Neuronal stem cell (in vitro differentiated cells): ENCODE results near the gene TMEM74B.

Experiments used
- DNase-seq: peaks from one replicate; pipeline ENCODE4 v3.0.0-alpha.2; 2013; ENCODE audit warnings: low spot score
- H2AFZ ChIP-seq: one replicate; pipeline ENCODE4 v1.6.1; 2013; ENCODE audit warnings: mild to moderate bottlenecking, low read length, inconsistent platforms
- H2AK5ac ChIP-seq: 2 replicates; pipeline ENCODE4 v1.6.1; 2013; ENCODE audit warnings: low read depth, mild to moderate bottlenecking, inconsistent platforms, low read length, moderate library complexity, mixed read lengths
- H2BK120ac ChIP-seq: 2 replicates; pipeline ENCODE4 v1.6.1; 2013; ENCODE audit warnings: low read depth, mild to moderate bottlenecking, inconsistent platforms, low read length, moderate library complexity, mixed read lengths
- H2BK12ac ChIP-seq: one replicate; pipeline ENCODE4 v1.6.1; 2013; ENCODE audit warnings: low read length, inconsistent platforms
- H2BK15ac ChIP-seq: 2 replicates; pipeline ENCODE4 v1.6.1; 2013; ENCODE audit warnings: mild to moderate bottlenecking, low read length, inconsistent platforms, mixed read lengths
- H2BK5ac ChIP-seq: one replicate; pipeline ENCODE4 v1.6.1; 2013; ENCODE audit warnings: inconsistent platforms, mild to moderate bottlenecking, low read length, moderate library complexity
- H3K14ac ChIP-seq: one replicate; pipeline ENCODE4 v1.6.1; 2013; ENCODE audit warnings: low read length, inconsistent platforms
- H3K18ac ChIP-seq: 2 replicates; pipeline ENCODE4 v1.6.1; 2013; ENCODE audit warnings: low read length, inconsistent platforms
- H3K23ac ChIP-seq: 2 replicates; pipeline ENCODE4 v1.6.1; 2013; ENCODE audit warnings: low read depth, mild to moderate bottlenecking, mixed read lengths, low read length, inconsistent platforms; ENCODE audit not compliant: poor library complexity
- H3K27ac ChIP-seq: replicated peaks from 3 replicates; pipeline ENCODE4 v1.5.1; 2013; ENCODE audit warnings: low read length, inconsistent platforms
- H3K27me3 ChIP-seq, 3 experiments: 2 replicates each; pipeline ENCODE4 v1.6.1; 2013; ENCODE audit warnings: low read length in 3 of 3, mild to moderate bottlenecking in 2 of 3, inconsistent platforms in 1 of 3, low read depth in 1 of 3, mixed read lengths in 1 of 3, moderate library complexity in 1 of 3; ENCODE audit not compliant: control insufficient read depth in 3 of 3, insufficient read depth in 3 of 3
- H3K36me3 ChIP-seq, 2 donors: replicated peaks in 1 of 2; 2 replicates each; pipeline ENCODE4 v1.6.1; 2013; ENCODE audit warnings: low read length in 2 of 2; ENCODE audit not compliant: control insufficient read depth in 2 of 2, insufficient read depth in 2 of 2
- H3K4ac ChIP-seq: 2 replicates; pipeline ENCODE4 v1.6.1; 2013; ENCODE audit warnings: inconsistent platforms, mild to moderate bottlenecking, low read length, moderate library complexity
- H3K4me1 ChIP-seq, 2 donors: 1 replicate in 1 of 2; 2 replicates in 1 of 2; pipeline ENCODE4 v1.6.1; 2013; ENCODE audit warnings: low read length in 2 of 2, low read depth in 1 of 2; ENCODE audit not compliant: control insufficient read depth in 2 of 2, insufficient read depth in 1 of 2
- H3K4me2 ChIP-seq: one replicate; pipeline ENCODE4 v1.6.1; 2013; ENCODE audit warnings: mild to moderate bottlenecking, low read length, inconsistent platforms; ENCODE audit not compliant: insufficient read depth, poor library complexity, severe bottlenecking
- H3K4me3 ChIP-seq, 2 donors: 2 replicates each; pipeline ENCODE4 v1.5.1; 2013; ENCODE audit warnings: low read length in 2 of 2, mild to moderate bottlenecking in 2 of 2, inconsistent platforms in 1 of 2, moderate library complexity in 1 of 2
- H3K79me1 ChIP-seq: one replicate; pipeline ENCODE4 v1.6.1; 2013; ENCODE audit warnings: low read depth, mild to moderate bottlenecking, inconsistent platforms, low read length, moderate library complexity
- H3K9ac ChIP-seq: one replicate; pipeline ENCODE4 v1.6.1; 2013; ENCODE audit warnings: mild to moderate bottlenecking, low read depth, low read length, inconsistent platforms; ENCODE audit not compliant: poor library complexity
- H3K9me3 ChIP-seq, 2 donors: replicated peaks in 1 of 2; 2 replicates each; pipeline versions ENCODE3 to v1.6.1; 2013; ENCODE audit warnings: low read length in 2 of 2, mild to moderate bottlenecking in 2 of 2, inconsistent platforms in 1 of 2, low read depth in 1 of 2, mixed read lengths in 1 of 2, moderate library complexity in 1 of 2; ENCODE audit not compliant: control insufficient read depth in 2 of 2, insufficient read depth in 1 of 2
- H4K8ac ChIP-seq: one replicate; pipeline ENCODE4 v1.6.1; 2013; ENCODE audit warnings: low read depth, mild to moderate bottlenecking, inconsistent platforms, low read length, moderate library complexity
- H4K91ac ChIP-seq: one replicate; pipeline ENCODE4 v1.6.1; 2013; ENCODE audit warnings: low read length, low read depth, mild to moderate bottlenecking, inconsistent platforms; ENCODE audit not compliant: poor library complexity
- WGBS, 2 donors: extraction: QIAGEN DNeasy Blood & Tissue Kit; methylation state at CpG; one replicate each; pipeline ENCODE4 v1.1.7; 2013; ENCODE audit warnings: missing lambda C conversion rate in 2 of 2, mixed read lengths in 1 of 2; ENCODE audit not compliant: insufficient read length in 2 of 2, insufficient replicate concordance in 1 of 2; ENCODE audit errors: extremely low coverage in 2 of 2; 5-methylcytosine and 5-hydroxymethylcytosine counted together

Gene TMEM74B

GRCh38 chr20:1207293-1207878 is 22.6 kb upstream of the TMEM74B start:
- DNase-seq: no peak
- H3K36me3 ChIP-seq: no peaks in the 10 kb centered on the region
- no peak overlapping the region for H3K9ac ChIP-seq
- H3K23ac ChIP-seq: no peak overlapping the region
- H3K27ac ChIP-seq: no peak overlapping the region
- no peak overlapping the region for H3K14ac ChIP-seq
- H2AK5ac ChIP-seq: no peak overlapping the region
- H2BK12ac ChIP-seq: no peak overlapping the region
- H3K9me3 ChIP-seq: no peaks in the 10 kb centered on the region
- no peak overlapping the region for H2AFZ ChIP-seq
- no peak overlapping the region for H3K4me3 ChIP-seq
- H3K27me3 ChIP-seq: peaks cover 0 to 36% (median 0%) of the 10 kb centered on the region in 3 experiments
- no peak overlapping the region for H2BK120ac ChIP-seq
- H3K18ac ChIP-seq: no peak overlapping the region
- no peak overlapping the region for H3K4me2 ChIP-seq
- no peak overlapping the region for H4K91ac ChIP-seq
- no CpG with 5 or more reads among the region's 3 CpGs for WGBS, 2 donors
- H3K4me1 ChIP-seq: no peaks in the 10 kb centered on the region
- no peak overlapping the region for H4K8ac ChIP-seq
- no peak overlapping the region for H2BK15ac ChIP-seq
- H2BK5ac ChIP-seq: no peak overlapping the region
- no peaks in the 10 kb centered on the region for H3K79me1 ChIP-seq
- H3K4ac ChIP-seq: no peak overlapping the region

- Histone ChIP-seq H3K18ac (no peak overlapping the region), H3K36me3 (no peaks in the 10 kb centered on the region), H3K4me1 (no peaks in the 10 kb centered on the region), H3K4me3 (no peak overlapping the region), H2AFZ (no peak overlapping the region), H4K8ac (no peak overlapping the region), H4K91ac (no peak overlapping the region), H3K4me2 (no peak overlapping the region), H3K27me3 (peaks cover 0 to 32% (median 0%) of the 10 kb centered on the region in 3 experiments), H2BK12ac (no peak overlapping the region), H2AK5ac (no peak overlapping the region), H3K9me3 (no peaks in the 10 kb centered on the region), H3K14ac (no peak overlapping the region), H3K23ac (no peak overlapping the region), H3K79me1 (no peaks in the 10 kb centered on the region), H2BK15ac (no peak overlapping the region), H2BK5ac (no peak overlapping the region), H3K4ac (no peak overlapping the region), H3K9ac (no peak overlapping the region), H2BK120ac (no peak overlapping the region), H3K27ac (no peak overlapping the region)
- DNase-seq: no peak
- WGBS, 2 donors: no CpG with 5 or more reads among the region's 19 CpGs
Measured at GRCh38 chr20:1206366-1207148, 21.8 kb upstream of the TMEM74B start.

DNA sequence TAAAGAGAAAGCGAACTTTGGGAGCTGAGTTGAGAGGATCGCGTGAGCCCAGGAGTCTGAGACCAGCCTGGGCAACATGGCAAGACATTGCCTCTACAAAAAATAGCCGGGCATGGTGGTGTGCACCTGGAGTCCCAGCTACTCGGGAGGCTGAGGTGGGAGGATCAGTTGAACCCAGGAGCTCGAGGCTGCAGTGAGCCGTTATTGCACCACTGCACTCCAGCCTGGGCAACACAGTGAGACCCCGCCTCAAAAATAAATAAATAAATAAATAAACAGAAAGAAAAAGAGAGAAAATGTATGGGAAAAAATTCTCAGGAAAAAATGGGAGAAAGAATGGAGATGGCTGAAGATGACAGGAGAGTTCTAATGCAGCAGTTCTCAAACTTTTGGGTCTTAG is 21.0 kb upstream of the TMEM74B start:
- H2BK5ac ChIP-seq: no peak overlapping the region
- H2AK5ac ChIP-seq: no peak overlapping the region
- no peak overlapping the region for H2BK120ac ChIP-seq
- no CpG with 5 or more reads among the region's 8 CpGs for WGBS, 2 donors
- H3K4ac ChIP-seq: no peak overlapping the region
- H3K9ac ChIP-seq: no peak overlapping the region
- H3K36me3 ChIP-seq: no peaks in the 10 kb centered on the region
- H2BK15ac ChIP-seq: no peak overlapping the region
- H3K23ac ChIP-seq: no peak overlapping the region
- no peak overlapping the region for H4K91ac ChIP-seq
- no peaks in the 10 kb centered on the region for H3K79me1 ChIP-seq
- H2BK12ac ChIP-seq: no peak overlapping the region
- H3K9me3 ChIP-seq: no peaks in the 10 kb centered on the region
- no peak overlapping the region for H3K14ac ChIP-seq
- no peak overlapping the region for H3K4me3 ChIP-seq
- no peak overlapping the region for H2AFZ ChIP-seq
- H3K18ac ChIP-seq: no peak overlapping the region
- H3K4me1 ChIP-seq: no peaks in the 10 kb centered on the region
- peaks cover 0 to 32% (median 0%) of the 10 kb centered on the region in 3 experiments for H3K27me3 ChIP-seq
- no peak overlapping the region for H3K4me2 ChIP-seq
- H3K27ac ChIP-seq: no peak overlapping the region
- DNase-seq: no peak
- no peak overlapping the region for H4K8ac ChIP-seq

- no peak for DNase-seq
- H3K27ac ChIP-seq: no peak overlapping the region
- H2BK5ac ChIP-seq: no peak overlapping the region
- H3K9ac ChIP-seq: no peak overlapping the region
- no peak overlapping the region for H4K8ac ChIP-seq
- no peaks in the 10 kb centered on the region for H3K36me3 ChIP-seq
- H2AFZ ChIP-seq: no peak overlapping the region
- no CpG with 5 or more reads among the region's 2 CpGs for WGBS, 2 donors
- H3K4ac ChIP-seq: no peak overlapping the region
- H3K14ac ChIP-seq: no peak overlapping the region
- H3K23ac ChIP-seq: no peak overlapping the region
- H3K18ac ChIP-seq: no peak overlapping the region
- H2BK12ac ChIP-seq: no peak overlapping the region
- no peak overlapping the region for H3K4me2 ChIP-seq
- H2BK15ac ChIP-seq: no peak overlapping the region
- no peak overlapping the region for H2AK5ac ChIP-seq
- H2BK120ac ChIP-seq: no peak overlapping the region
- H3K9me3 ChIP-seq: no peaks in the 10 kb centered on the region
- H4K91ac ChIP-seq: no peak overlapping the region
- H3K27me3 ChIP-seq: peaks cover 0 to 24% (median 0%) of the 10 kb centered on the region in 3 experiments
- no peaks in the 10 kb centered on the region for H3K79me1 ChIP-seq
- H3K4me1 ChIP-seq: no peaks in the 10 kb centered on the region
- no peak overlapping the region for H3K4me3 ChIP-seq
Measured at GRCh38 chr20:1204576-1204975, 19.8 kb upstream of the TMEM74B start.
